ENCODE measurements around the gene TWIST2.

Gene TWIST2

GRCh38 chr2:238905224-238905623 is 57.3 kb downstream of the TWIST2 start:
- ATAC-seq (replicated peaks) (no peak), DNase-seq (no peak)
- no peak overlapping the region for H3K4me3 Mint-ChIP-seq
- no peaks in the 10 kb centered on the region for H3K4me1 Mint-ChIP-seq (ENCODE audit: low read depth in 2 of 2)
- no peak overlapping the region for H3K27ac Mint-ChIP-seq
- H3K36me3 Mint-ChIP-seq (ENCODE audit: insufficient read depth): no peaks in the 10 kb centered on the region
- no peaks in the 10 kb centered on the region for H3K9me3 Mint-ChIP-seq
- no peaks in the 10 kb centered on the region for H3K27me3 Mint-ChIP-seq

GRCh38 chr2:238905644-238906043 is 57.8 kb downstream of the TWIST2 start:
- Mint-ChIP-seq H3K27ac (no peak overlapping the region), H3K27me3 (no peaks in the 10 kb centered on the region), H3K36me3 (ENCODE audit: insufficient read depth) (no peaks in the 10 kb centered on the region), H3K4me3 (no peak overlapping the region), H3K9me3 (no peaks in the 10 kb centered on the region), H3K4me1 (ENCODE audit: low read depth in 2 of 2) (no peaks in the 10 kb centered on the region)
- ATAC-seq (replicated peaks) (no peak), DNase-seq (no peak)

- Mint-ChIP-seq H3K27me3 (no peaks in the 10 kb centered on the region), H3K9me3 (no peaks in the 10 kb centered on the region), H3K4me3 (no peak overlapping the region), H3K27ac (no peak overlapping the region), H3K36me3 (ENCODE audit: insufficient read depth) (no peaks in the 10 kb centered on the region), H3K4me1 (ENCODE audit: low read depth in 2 of 2) (no peaks in the 10 kb centered on the region)
- ATAC-seq (replicated peaks): no peak
- no peak for DNase-seq
Observed at GRCh38 chr2:238906254-238906935, 58.5 kb downstream of the TWIST2 start.

- H3K27me3 Mint-ChIP-seq: no peaks in the 10 kb centered on the region
- no peaks in the 10 kb centered on the region for H3K9me3 Mint-ChIP-seq
- no peaks in the 10 kb centered on the region for H3K4me1 Mint-ChIP-seq (ENCODE audit: low read depth in 2 of 2)
- no peak for DNase-seq
- H3K36me3 Mint-ChIP-seq (ENCODE audit: insufficient read depth): no peaks in the 10 kb centered on the region
- no peak for ATAC-seq (replicated peaks)
- no peak overlapping the region for H3K4me3 Mint-ChIP-seq
- H3K27ac Mint-ChIP-seq: no peak overlapping the region
Observed at GRCh38 chr2:238906936-238907716, 59.2 kb downstream of the TWIST2 start.

GRCh38 chr2:238907717-238908173 is 59.9 kb downstream of the TWIST2 start:
- Mint-ChIP-seq H3K4me3 (no peak overlapping the region), H3K27ac (no peak overlapping the region), H3K9me3 (no peaks in the 10 kb centered on the region), H3K36me3 (ENCODE audit: insufficient read depth) (no peaks in the 10 kb centered on the region), H3K4me1 (ENCODE audit: low read depth in 2 of 2) (no peaks in the 10 kb centered on the region), H3K27me3 (no peaks in the 10 kb centered on the region)
- DNase-seq (no peak), ATAC-seq (replicated peaks) (no peak)

- H3K36me3 Mint-ChIP-seq (ENCODE audit: insufficient read depth): no peaks in the 10 kb centered on the region
- no peaks in the 10 kb centered on the region for H3K4me1 Mint-ChIP-seq (ENCODE audit: low read depth in 2 of 2)
- no peak overlapping the region for H3K4me3 Mint-ChIP-seq
- ATAC-seq (replicated peaks): no peak
- H3K27me3 Mint-ChIP-seq: peaks cover 0 to 8% of the 10 kb centered on the region in 2 donors
- H3K9me3 Mint-ChIP-seq: no peaks in the 10 kb centered on the region
- no peak for DNase-seq
- H3K27ac Mint-ChIP-seq: no peak overlapping the region
Observed at GRCh38 chr2:238908960-238909951, 61.4 kb downstream of the TWIST2 start.

GRCh38 chr2:238910751-238911351 is 63.0 kb downstream of the TWIST2 start:
- DNase-seq (no peak), ATAC-seq (replicated peaks) (no peak)
- no peak overlapping the region for H3K27ac Mint-ChIP-seq
- H3K4me3 Mint-ChIP-seq: no peak overlapping the region
- no peaks in the 10 kb centered on the region for H3K9me3 Mint-ChIP-seq
- peaks cover 8 to 24% of the 10 kb centered on the region in 2 donors for H3K27me3 Mint-ChIP-seq
- peaks cover 0 to 2% of the 10 kb centered on the region in 2 donors for H3K4me1 Mint-ChIP-seq (ENCODE audit: low read depth in 2 of 2)
- H3K36me3 Mint-ChIP-seq (ENCODE audit: insufficient read depth): no peaks in the 10 kb centered on the region

GRCh38 chr2:238911376-238912227 is 63.7 kb downstream of the TWIST2 start:
- Mint-ChIP-seq H3K27ac (no peak overlapping the region), H3K4me1 (ENCODE audit: low read depth in 2 of 2) (peaks cover 0 to 2% of the 10 kb centered on the region in 2 donors), H3K27me3 (peaks cover 14 to 32% of the 10 kb centered on the region in 2 donors), H3K36me3 (ENCODE audit: insufficient read depth) (no peaks in the 10 kb centered on the region), H3K4me3 (no peak overlapping the region), H3K9me3 (no peaks in the 10 kb centered on the region)
- no peak for ATAC-seq (replicated peaks)
- DNase-seq: no peak

- peaks cover 0 to 2% of the 10 kb centered on the region in 2 donors for H3K4me1 Mint-ChIP-seq (ENCODE audit: low read depth in 2 of 2)
- no peaks in the 10 kb centered on the region for H3K9me3 Mint-ChIP-seq
- H3K27ac Mint-ChIP-seq: no peak overlapping the region
- H3K36me3 Mint-ChIP-seq (ENCODE audit: insufficient read depth): no peaks in the 10 kb centered on the region
- ATAC-seq (replicated peaks) (no peak), DNase-seq (no peak)
- H3K27me3 Mint-ChIP-seq: peaks cover 14 to 39% of the 10 kb centered on the region in 2 donors
- no peak overlapping the region for H3K4me3 Mint-ChIP-seq
Observed at GRCh38 chr2:238912228-238912915, 64.5 kb downstream of the TWIST2 start.

- H3K36me3 Mint-ChIP-seq (ENCODE audit: insufficient read depth): no peaks in the 10 kb centered on the region
- no peaks in the 10 kb centered on the region for H3K9me3 Mint-ChIP-seq
- no peak for DNase-seq
- H3K27ac Mint-ChIP-seq: no peak overlapping the region
- no peak overlapping the region for H3K4me3 Mint-ChIP-seq
- peaks cover 0 to 2% of the 10 kb centered on the region in 2 donors for H3K4me1 Mint-ChIP-seq (ENCODE audit: low read depth in 2 of 2)
- no peak for ATAC-seq (replicated peaks)
- H3K27me3 Mint-ChIP-seq: peaks cover 14 to 41% of the 10 kb centered on the region in 2 donors
Observed at GRCh38 chr2:238912916-238913875, 65.3 kb downstream of the TWIST2 start.
